ENCODE results near the gene SDF4. TPM values are rescaled to one million over a fixed set of nuclear protein-coding genes. Genes with fewer than 3 reads are reported as not detected.

Gene SDF4
- total and polyA plus RNA-seq, 2 of the 4 experiments (the other 2 are of a cell fraction) = 57.0 to 250 TPM

DNA sequence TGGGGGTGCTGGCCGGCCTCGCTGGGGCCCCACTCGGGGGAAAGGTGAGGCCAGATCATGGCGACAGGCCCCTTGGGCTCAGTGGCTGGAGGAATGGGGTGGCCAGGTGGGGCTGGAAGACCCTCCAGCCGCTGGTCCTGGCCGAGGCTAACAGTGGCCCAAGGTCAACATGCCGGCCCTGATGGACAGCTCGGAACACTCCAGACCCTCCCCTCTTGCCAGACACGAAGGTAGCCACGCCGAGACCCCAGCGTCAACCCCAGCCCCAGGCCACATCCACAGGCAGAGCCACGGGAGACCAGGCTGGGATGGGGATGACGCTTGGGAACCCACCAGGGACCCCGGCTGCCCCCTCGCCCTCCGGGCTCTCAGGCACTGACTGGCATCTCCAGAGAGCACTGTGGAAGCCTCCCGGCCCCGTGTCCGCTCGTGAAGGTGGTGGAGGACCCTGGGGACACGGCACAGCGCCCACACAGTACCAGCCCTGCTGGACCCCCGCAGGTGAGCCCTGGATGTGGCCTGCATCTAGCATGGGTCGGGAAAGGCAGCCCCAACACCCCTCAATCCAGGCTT, 15.6 kb upstream of the SDF4 start:
- H3K79me1 ChIP-seq (ENCODE audit: low read depth in 1 of 2, low read length in 2 of 2) = peaks cover 0 to under 1% of the 10 kb centered on the region in 2 experiments; a peak in 1 of 4 replicates
- TF ChIP-seq MAFK (IDR thresholded peaks at IDR 0.05; ENCODE audit: low read depth, low read length) (no peak), RCOR1 (IDR thresholded peaks at IDR 0.05; ENCODE audit: insufficient replicate concordance, low read length) (no peak), BHLHE40 (IDR thresholded peaks at IDR 0.05; ENCODE audit: low read depth, low read length) (no peak), SMC3 (IDR thresholded peaks at IDR 0.05; ENCODE audit: low read depth, low read length) (no peak), RFX5 (IDR thresholded peaks at IDR 0.05; ENCODE audit: low read depth, low read length) (no peak), MAZ (IDR thresholded peaks at IDR 0.05; ENCODE audit: borderline replicate concordance, low read depth, low read length) (no peak), POLR2A (IDR thresholded peaks at IDR 0.05; ENCODE audit: low read depth, low read length) (no peak), RAD21 (IDR thresholded peaks at IDR 0.05; ENCODE audit: low read length) (no peak), CHD1 (IDR thresholded peaks at IDR 0.05; ENCODE audit: low read depth, low read length) (no peak), MXI1 (IDR thresholded peaks at IDR 0.05; ENCODE audit: borderline replicate concordance, low read depth, low read length) (no peak), NFE2L2 (IDR thresholded peaks at IDR 0.05; ENCODE audit: low read depth, low read length) (no peak), FOS (IDR thresholded peaks at IDR 0.05; ENCODE audit: low read depth, low read length) (no peak), CEBPB (IDR thresholded peaks at IDR 0.05; ENCODE audit: low read depth, low read length) (no peak)
- TF ChIP-seq, protein P1, sequence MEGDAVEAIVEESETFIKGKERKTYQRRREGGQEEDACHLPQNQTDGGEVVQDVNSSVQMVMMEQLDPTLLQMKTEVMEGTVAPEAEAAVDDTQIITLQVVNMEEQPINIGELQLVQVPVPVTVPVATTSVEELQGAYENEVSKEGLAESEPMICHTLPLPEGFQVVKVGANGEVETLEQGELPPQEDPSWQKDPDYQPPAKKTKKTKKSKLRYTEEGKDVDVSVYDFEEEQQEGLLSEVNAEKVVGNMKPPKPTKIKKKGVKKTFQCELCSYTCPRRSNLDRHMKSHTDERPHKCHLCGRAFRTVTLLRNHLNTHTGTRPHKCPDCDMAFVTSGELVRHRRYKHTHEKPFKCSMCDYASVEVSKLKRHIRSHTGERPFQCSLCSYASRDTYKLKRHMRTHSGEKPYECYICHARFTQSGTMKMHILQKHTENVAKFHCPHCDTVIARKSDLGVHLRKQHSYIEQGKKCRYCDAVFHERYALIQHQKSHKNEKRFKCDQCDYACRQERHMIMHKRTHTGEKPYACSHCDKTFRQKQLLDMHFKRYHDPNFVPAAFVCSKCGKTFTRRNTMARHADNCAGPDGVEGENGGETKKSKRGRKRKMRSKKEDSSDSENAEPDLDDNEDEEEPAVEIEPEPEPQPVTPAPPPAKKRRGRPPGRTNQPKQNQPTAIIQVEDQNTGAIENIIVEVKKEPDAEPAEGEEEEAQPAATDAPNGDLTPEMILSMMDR (conservative IDR thresholded peaks at IDR 0.05; ENCODE audit: low read depth, low read length) = no peak
- TF ChIP-seq, protein P2, sequence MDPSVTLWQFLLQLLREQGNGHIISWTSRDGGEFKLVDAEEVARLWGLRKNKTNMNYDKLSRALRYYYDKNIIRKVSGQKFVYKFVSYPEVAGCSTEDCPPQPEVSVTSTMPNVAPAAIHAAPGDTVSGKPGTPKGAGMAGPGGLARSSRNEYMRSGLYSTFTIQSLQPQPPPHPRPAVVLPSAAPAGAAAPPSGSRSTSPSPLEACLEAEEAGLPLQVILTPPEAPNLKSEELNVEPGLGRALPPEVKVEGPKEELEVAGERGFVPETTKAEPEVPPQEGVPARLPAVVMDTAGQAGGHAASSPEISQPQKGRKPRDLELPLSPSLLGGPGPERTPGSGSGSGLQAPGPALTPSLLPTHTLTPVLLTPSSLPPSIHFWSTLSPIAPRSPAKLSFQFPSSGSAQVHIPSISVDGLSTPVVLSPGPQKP (IDR thresholded peaks at IDR 0.05; ENCODE audit: borderline replicate concordance, low read depth, low read length) = no peak
- TF ChIP-seq, protein P3, sequence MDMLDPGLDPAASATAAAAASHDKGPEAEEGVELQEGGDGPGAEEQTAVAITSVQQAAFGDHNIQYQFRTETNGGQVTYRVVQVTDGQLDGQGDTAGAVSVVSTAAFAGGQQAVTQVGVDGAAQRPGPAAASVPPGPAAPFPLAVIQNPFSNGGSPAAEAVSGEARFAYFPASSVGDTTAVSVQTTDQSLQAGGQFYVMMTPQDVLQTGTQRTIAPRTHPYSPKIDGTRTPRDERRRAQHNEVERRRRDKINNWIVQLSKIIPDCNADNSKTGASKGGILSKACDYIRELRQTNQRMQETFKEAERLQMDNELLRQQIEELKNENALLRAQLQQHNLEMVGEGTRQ (IDR thresholded peaks at IDR 0.05; ENCODE audit: low read depth, low read length) = no peak
- no peaks in the 10 kb centered on the region for H3K27me3 ChIP-seq (ENCODE audit: control insufficient read depth, insufficient read depth, low read length)
- H3K27ac ChIP-seq (ENCODE audit: insufficient read depth, low read length) = no peak overlapping the region
- no TSS peak for BruUV-seq (replicated peaks)
- ChIA-PET CTCF (no interaction called here), POLR2A (ENCODE audit: unreplicated experiment) (no interaction called here)
- no peak overlapping the region for H3K18ac ChIP-seq (ENCODE audit: low read depth, low read length)
- no peak overlapping the region for H3K56ac ChIP-seq (ENCODE audit: extremely low read depth, insufficient read depth, low read length)
- in situ Hi-C loops (cut with MboI; ENCODE audit: low sequenced_read_pairs) (no loop called here), intact Hi-C loops (cut with micrococcal nuclease) (no loop called here), dilution Hi-C loops (cut with HindIII; ENCODE audit: low sequenced_read_pairs, unreplicated experiment) (no loop called here)
- WGBS, 2 experiments (ENCODE audit: extremely low coverage in 2 of 2, insufficient read length in 1 of 2) = no CpG with 5 or more reads among the region's 25 CpGs
- H3K4ac ChIP-seq (ENCODE audit: low read depth, low read length) = no peak overlapping the region
- no peak overlapping the region for H3K14ac ChIP-seq (replicated peaks; ENCODE audit: low read depth, low read length)
- H3K4me1 ChIP-seq (ENCODE audit: control insufficient read depth, insufficient read depth, low read length) = peaks cover 13% of the 10 kb centered on the region
- no peak overlapping the region for H4K5ac ChIP-seq (ENCODE audit: low read depth, low read length)
- no peaks in the 10 kb centered on the region; the same call in 1 of the 2 replicates for H4K20me1 ChIP-seq (ENCODE audit: insufficient read depth, low read length)
- no peak overlapping the region; the same call in 2 of the 3 replicates for H2BK15ac ChIP-seq (ENCODE audit: low read depth, low read length)
- no peaks in the 10 kb centered on the region for H3K9me1 ChIP-seq (ENCODE audit: insufficient read depth, low read length)
- H3K9ac ChIP-seq (ENCODE audit: low read depth, low read length) = no peak overlapping the region
- no peak overlapping the region for H2AK9ac ChIP-seq (replicated peaks; ENCODE audit: low read depth, low read length, poor library complexity)
- H2BK120ac ChIP-seq (ENCODE audit: low read depth, low read length) = no peak overlapping the region
- H3K9me3 ChIP-seq (ENCODE audit: control insufficient read depth, insufficient read depth, low read length) = no peaks in the 10 kb centered on the region
- H3K4me3 ChIP-seq (ENCODE audit: insufficient read depth, low read depth, low read length) = no peak overlapping the region
- no peak for ATAC-seq (ENCODE audit: low read depth)
- no peak overlapping the region for H3K4me2 ChIP-seq (ENCODE audit: low read depth, low read length)
- H3K23ac ChIP-seq (ENCODE audit: low read depth, low read length) = no peak overlapping the region
- H4K91ac ChIP-seq (ENCODE audit: insufficient read depth, low read depth, low read length) = no peak overlapping the region
- peaks cover 12% of the 10 kb centered on the region; the same call in 1 of the 2 replicates for H3K36me3 ChIP-seq (ENCODE audit: control insufficient read depth, insufficient read depth, low read length)
- H2AFZ ChIP-seq (replicated peaks; ENCODE audit: low read length, poor library complexity) = no peak overlapping the region
- no peak overlapping the region for H2BK5ac ChIP-seq (ENCODE audit: low read depth, low read length, poor library complexity, severe bottlenecking)
- H2AK5ac ChIP-seq (ENCODE audit: low read depth, low read length) = peak overlapping the region; percentile 3; the same call in 1 of the 2 replicates
- no peak overlapping the region for H2BK20ac ChIP-seq (ENCODE audit: low read depth, low read length)
- H4K8ac ChIP-seq (ENCODE audit: low read depth in 2 of 2, low read length in 2 of 2) = no peak overlapping the region
- no peak for DNase-seq

Data from IMR-90 (cell line).